Kidney epithelial cell (primary cell): ENCODE measurements around the gene LGALS3. TPM values are rescaled to one million over a fixed set of nuclear protein-coding genes. Genes with fewer than 3 reads are reported as not detected.

Experiments used
- DNase-seq: peaks from one replicate; pipeline ENCODE4 v3.0.0-alpha.2; 2010; ENCODE audit warnings: low read depth
- H3K27me3 ChIP-seq: 2 replicates; pipeline ENCODE4 v1.6.0; 2011; ENCODE audit warnings: low read length; ENCODE audit not compliant: control insufficient read depth, insufficient read depth
- H3K36me3 ChIP-seq: 2 replicates; pipeline ENCODE4 v1.5.1; 2011; ENCODE audit warnings: low read length; ENCODE audit not compliant: control insufficient read depth, insufficient read depth
- H3K4me3 ChIP-seq: 2 replicates; pipeline ENCODE4 v1.5.1; 2011; ENCODE audit warnings: low read depth, mild to moderate bottlenecking, control low read depth, low read length
- CTCF ChIP-seq: IDR thresholded peaks from 2 replicates; pipeline ENCODE4 v1.5.1; 2011; ENCODE audit warnings: mild to moderate bottlenecking, moderate library complexity, low read length, control low read depth, inconsistent platforms; ENCODE audit not compliant: insufficient read depth, poor library complexity, severe bottlenecking
- total RNA-seq: library from RNA; depleted of rRNA; stranded (reverse); fragments of >200 nt; gene quantifications from 2 replicates; pipeline ENCODE4 v1.2.3, GENCODE V29; 2015

LGALS3 gene
- total RNA-seq, 1 donor from 2014 or later = 114 TPM

- H3K36me3 ChIP-seq = peaks cover 2% of the 10 kb centered on the region
- TF ChIP-seq CTCF = no peak
- no peak overlapping the region for H3K4me3 ChIP-seq
- no peaks in the 10 kb centered on the region for H3K27me3 ChIP-seq
- no peak for DNase-seq
Observed at GRCh38 chr14:55139141-55139540, 10.1 kb downstream of the LGALS3 start.

GRCh38 chr14:55139696-55140509 lies 10.9 kb downstream of the LGALS3 start:
- no peak for TF ChIP-seq CTCF
- Histone ChIP-seq H3K27me3 (no peaks in the 10 kb centered on the region), H3K36me3 (peaks cover 2% of the 10 kb centered on the region), H3K4me3 (no peak overlapping the region)
- no peak for DNase-seq

GRCh38 chr14:55141825-55142224 lies 12.8 kb downstream of the LGALS3 start:
- no peak for TF ChIP-seq CTCF
- Histone ChIP-seq H3K36me3 (peaks cover 2% of the 10 kb centered on the region), H3K4me3 (no peak overlapping the region), H3K27me3 (no peaks in the 10 kb centered on the region)
- no peak for DNase-seq

GRCh38 chr14:55142466-55142865 lies 13.4 kb downstream of the LGALS3 start:
- no peak for TF ChIP-seq CTCF
- no peaks in the 10 kb centered on the region for H3K27me3 ChIP-seq
- no peak for DNase-seq
- H3K4me3 ChIP-seq = no peak overlapping the region
- peaks cover 2% of the 10 kb centered on the region for H3K36me3 ChIP-seq

- DNase-seq = no peak
- Histone ChIP-seq H3K27me3 (no peaks in the 10 kb centered on the region), H3K4me3 (no peak overlapping the region), H3K36me3 (no peaks in the 10 kb centered on the region)
- no peak for TF ChIP-seq CTCF
Observed at GRCh38 chr14:55146425-55146824, 17.4 kb downstream of the LGALS3 start.

GRCh38 chr14:55151601-55152000 lies 22.5 kb downstream of the LGALS3 start:
- DNase-seq = no peak
- no peak overlapping the region for H3K4me3 ChIP-seq
- no peaks in the 10 kb centered on the region for H3K27me3 ChIP-seq
- H3K36me3 ChIP-seq = no peaks in the 10 kb centered on the region
- no peak for TF ChIP-seq CTCF
